SU-DHL-6 (cell line): ENCODE measurements around the gene AP1S1.

Experiments used
- H2AFZ ChIP-seq: fragments of 200-600 bp; sonication (generic); 2 replicates; pipeline ENCODE4 v1.6.1; 2014; ENCODE audit warnings: low read depth, mild to moderate bottlenecking, moderate library complexity, mixed read lengths, antibody characterized with exemption, low read length; ENCODE audit not compliant: severe bottlenecking
- H3F3A ChIP-seq: fragments of 200-600 bp; shearing (Covaris generic); 2 replicates; pipeline ENCODE4 v1.6.0; 2016; ENCODE audit warnings: antibody characterized with exemption, mild to moderate bottlenecking; ENCODE audit not compliant: insufficient read depth
- H3K27ac ChIP-seq: fragments of 200-600 bp; sonication (generic); 2 replicates; pipeline ENCODE4 v1.5.1; 2016; ENCODE audit warnings: low read depth, mild to moderate bottlenecking, low read length, moderate library complexity, mixed read lengths
- H3K27me3 ChIP-seq: fragments of 200-600 bp; sonication (generic), shearing (Covaris generic); 2 replicates; pipeline ENCODE4 v1.6.0; 2014; ENCODE audit warnings: mild to moderate bottlenecking, low read length
- H3K36me3 ChIP-seq: fragments of 200-600 bp; sonication (generic); 2 replicates; pipeline ENCODE4 v1.6.1; 2014; ENCODE audit warnings: mild to moderate bottlenecking, low read length, mixed read lengths
- H3K4me2 ChIP-seq: fragments of 300-600, 200-600 bp; shearing (Covaris generic), sonication (generic); 2 replicates; pipeline ENCODE4 v1.6.0; 2014; ENCODE audit warnings: low read length, low read depth, mild to moderate bottlenecking; ENCODE audit not compliant: poor library complexity, severe bottlenecking
- H3K4me3 ChIP-seq: fragments of 200-600 bp; sonication (generic); 2 replicates; pipeline ENCODE4 v1.5.1; 2014; ENCODE audit warnings: antibody characterized with exemption, low read length, mild to moderate bottlenecking, mixed read lengths; ENCODE audit not compliant: insufficient read depth, poor library complexity, severe bottlenecking
- H3K79me2 ChIP-seq: fragments of 200-600 bp; sonication (generic); 2 replicates; pipeline ENCODE4 v1.6.1; 2014; ENCODE audit warnings: mild to moderate bottlenecking, low read length, moderate library complexity; ENCODE audit not compliant: insufficient read depth
- H3K9ac ChIP-seq: fragments of 200-600 bp; sonication (generic); 2 replicates; pipeline ENCODE4 v1.7.0; 2014; ENCODE audit warnings: mild to moderate bottlenecking, low read length
- H3K9me2 ChIP-seq: fragments of 200-600 bp; sonication (generic); replicated peaks from 2 replicates; pipeline ENCODE4 v1.6.1; 2014; ENCODE audit warnings: low read length; ENCODE audit not compliant: insufficient read depth
- H3K9me3 ChIP-seq: fragments of 200-600 bp; sonication (generic); 2 replicates; pipeline ENCODE4 v1.6.1; 2014; ENCODE audit warnings: low read length, mixed read lengths; ENCODE audit not compliant: insufficient read depth
- H4K20me1 ChIP-seq: fragments of 200-600 bp; sonication (generic); 2 replicates; pipeline ENCODE4 v1.6.1; 2014; ENCODE audit warnings: low read depth, mild to moderate bottlenecking, antibody characterized with exemption, low read length, moderate library complexity, mixed read lengths
- EZH2phosphoT487 ChIP-seq: fragments of 200-600 bp; sonication (generic), shearing (Covaris generic); conservative IDR thresholded peaks from 2 replicates; pipeline ENCODE4 v1.6.1; 2018; ENCODE audit warnings: mild to moderate bottlenecking, antibody characterized with exemption, low read length, moderate library complexity, mixed read lengths
- TF ChIP-seq, protein P1 (sequence below): fragments of 200-600 bp; sonication (generic); IDR thresholded peaks from one replicate; pipeline ENCODE4 v1.5.1; 2017; ENCODE audit warnings: antibody characterized with exemption, mild to moderate bottlenecking, low read length, moderate library complexity; ENCODE audit not compliant: insufficient read depth, poor library complexity, severe bottlenecking

AP1S1 gene

DNA sequence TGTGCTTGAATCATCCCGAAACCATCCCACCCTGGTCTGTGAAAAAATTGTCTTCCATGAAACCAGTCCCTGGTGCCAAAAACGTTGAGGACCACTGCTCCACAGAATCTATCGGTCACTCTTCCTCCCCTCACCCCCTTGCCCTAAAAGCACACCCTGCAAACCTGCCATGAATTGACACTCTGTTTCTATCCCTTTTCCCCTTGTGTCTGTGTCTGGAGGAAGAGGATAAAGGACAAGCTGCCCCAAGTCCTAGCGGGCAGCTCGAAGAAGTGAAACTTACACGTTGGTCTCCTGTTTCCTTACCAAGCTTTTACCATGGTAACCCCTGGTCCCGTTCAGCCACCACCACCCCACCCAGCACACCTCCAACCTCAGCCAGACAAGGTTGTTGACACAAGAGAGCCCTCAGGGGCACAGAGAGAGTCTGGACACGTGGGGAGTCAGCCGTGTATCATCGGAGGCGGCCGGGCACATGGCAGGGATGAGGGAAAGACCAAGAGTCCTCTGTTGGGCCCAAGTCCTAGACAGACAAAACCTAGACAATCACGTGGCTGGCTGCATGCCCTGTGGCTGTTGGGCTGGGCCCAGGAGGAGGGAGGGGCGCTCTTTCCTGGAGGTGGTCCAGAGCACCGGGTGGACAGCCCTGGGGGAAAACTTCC, 28.2 kb upstream of the AP1S1 start:
- Histone ChIP-seq H3K9ac (no peak overlapping the region), H3F3A (no peaks in the 10 kb centered on the region)

DNA sequence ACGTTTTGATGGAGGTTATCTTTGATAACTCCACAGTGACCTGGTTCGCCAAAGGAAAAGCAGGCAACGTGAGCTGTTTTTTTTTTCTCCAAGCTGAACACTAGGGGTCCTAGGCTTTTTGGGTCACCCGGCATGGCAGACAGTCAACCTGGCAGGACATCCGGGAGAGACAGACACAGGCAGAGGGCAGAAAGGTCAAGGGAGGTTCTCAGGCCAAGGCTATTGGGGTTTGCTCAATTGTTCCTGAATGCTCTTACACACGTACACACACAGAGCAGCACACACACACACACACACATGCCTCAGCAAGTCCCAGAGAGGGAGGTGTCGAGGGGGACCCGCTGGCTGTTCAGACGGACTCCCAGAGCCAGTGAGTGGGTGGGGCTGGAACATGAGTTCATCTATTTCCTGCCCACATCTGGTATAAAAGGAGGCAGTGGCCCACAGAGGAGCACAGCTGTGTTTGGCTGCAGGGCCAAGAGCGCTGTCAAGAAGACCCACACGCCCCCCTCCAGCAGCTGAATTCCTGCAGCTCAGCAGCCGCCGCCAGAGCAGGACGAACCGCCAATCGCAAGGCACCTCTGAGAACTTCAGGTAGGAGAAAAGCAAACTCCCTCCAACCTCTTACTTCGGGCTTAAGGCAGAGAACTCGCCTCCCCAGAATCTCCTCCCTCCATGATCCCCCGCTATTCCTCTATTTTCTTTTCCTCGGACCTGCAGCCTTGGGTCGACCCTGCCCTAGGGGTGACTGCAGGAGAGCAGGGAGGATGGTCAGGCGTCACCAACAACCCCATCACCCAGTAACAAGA, 27.4 kb upstream of the AP1S1 start, which contains the start of gene SERPINE1:
Gene SERPINE1, plus strand, starts transcription at position 454 of the 809 bp plus-strand sequence. CDS start 1,290 bp downstream, outside the sequence.
- Histone ChIP-seq H3F3A (no peaks in the 10 kb centered on the region), H3K4me3 (no peak within 1 kb of the TSS), H3K27me3 (no peaks in the 10 kb centered on the region), H3K36me3 (no peaks in the 10 kb centered on the region), H3K9ac (no peak within 1 kb of the TSS), H3K4me2 (peak within 1 kb of the TSS; percentile 12), H3K27ac (no peak within 1 kb of the TSS), H4K20me1 (no peaks in the 10 kb centered on the region), H3K9me3 (no peaks in the 10 kb centered on the region), H3K9me2 (no peaks in the 10 kb centered on the region), H2AFZ (no peak within 1 kb of the TSS), H3K79me2 (no peaks in the 10 kb centered on the region)
- no peak for TF ChIP-seq EZH2phosphoT487
- TF ChIP-seq, protein P1, sequence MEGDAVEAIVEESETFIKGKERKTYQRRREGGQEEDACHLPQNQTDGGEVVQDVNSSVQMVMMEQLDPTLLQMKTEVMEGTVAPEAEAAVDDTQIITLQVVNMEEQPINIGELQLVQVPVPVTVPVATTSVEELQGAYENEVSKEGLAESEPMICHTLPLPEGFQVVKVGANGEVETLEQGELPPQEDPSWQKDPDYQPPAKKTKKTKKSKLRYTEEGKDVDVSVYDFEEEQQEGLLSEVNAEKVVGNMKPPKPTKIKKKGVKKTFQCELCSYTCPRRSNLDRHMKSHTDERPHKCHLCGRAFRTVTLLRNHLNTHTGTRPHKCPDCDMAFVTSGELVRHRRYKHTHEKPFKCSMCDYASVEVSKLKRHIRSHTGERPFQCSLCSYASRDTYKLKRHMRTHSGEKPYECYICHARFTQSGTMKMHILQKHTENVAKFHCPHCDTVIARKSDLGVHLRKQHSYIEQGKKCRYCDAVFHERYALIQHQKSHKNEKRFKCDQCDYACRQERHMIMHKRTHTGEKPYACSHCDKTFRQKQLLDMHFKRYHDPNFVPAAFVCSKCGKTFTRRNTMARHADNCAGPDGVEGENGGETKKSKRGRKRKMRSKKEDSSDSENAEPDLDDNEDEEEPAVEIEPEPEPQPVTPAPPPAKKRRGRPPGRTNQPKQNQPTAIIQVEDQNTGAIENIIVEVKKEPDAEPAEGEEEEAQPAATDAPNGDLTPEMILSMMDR = peak; percentile 20

More for the DNA sequence above, 28.2 kb upstream of the AP1S1 start:
- TF ChIP-seq EZH2phosphoT487 = no peak
- TF ChIP-seq, protein P1 = no peak
- no peaks in the 10 kb centered on the region for H3K9me3 ChIP-seq
- H3K27me3 ChIP-seq = no peaks in the 10 kb centered on the region
- H3K79me2 ChIP-seq = no peaks in the 10 kb centered on the region
- no peaks in the 10 kb centered on the region for H3K9me2 ChIP-seq
- peak overlapping the region; percentile 12 for H3K4me2 ChIP-seq
- no peak overlapping the region for H3K27ac ChIP-seq
- no peak overlapping the region for H3K4me3 ChIP-seq
- H2AFZ ChIP-seq = no peak overlapping the region
- no peaks in the 10 kb centered on the region for H4K20me1 ChIP-seq
- H3K36me3 ChIP-seq = no peaks in the 10 kb centered on the region

DNA sequence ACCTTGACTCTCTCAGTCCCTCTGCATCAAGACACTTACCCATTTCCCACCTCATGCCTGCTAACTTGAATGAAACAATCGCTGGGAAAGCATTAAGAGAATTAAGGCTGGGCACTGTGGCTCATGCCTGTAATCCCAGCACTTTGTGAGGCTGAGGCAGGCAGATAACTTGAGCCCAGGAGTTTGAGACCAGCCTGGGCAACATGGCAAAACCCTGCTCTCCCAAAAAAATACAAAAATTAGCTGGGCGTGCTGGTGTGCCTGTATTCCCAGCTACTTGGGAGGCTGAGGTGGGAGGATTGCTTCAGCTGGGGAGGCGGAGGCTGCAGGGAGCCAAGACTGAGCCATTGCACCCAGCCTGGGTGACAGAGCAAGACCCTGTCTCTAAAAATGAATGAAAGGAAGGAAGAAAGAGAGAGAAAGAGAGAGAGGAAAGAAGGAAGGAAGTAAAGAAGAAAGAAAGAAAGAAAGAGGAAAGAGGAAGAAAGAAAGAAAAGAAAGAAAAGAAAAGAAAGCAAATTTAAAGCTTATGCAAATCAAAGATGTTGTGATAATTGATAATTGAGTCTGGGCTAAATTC, 26.7 kb upstream of the AP1S1 start:
- H2AFZ ChIP-seq = no peak overlapping the region

More for the DNA sequence above, 26.7 kb upstream of the AP1S1 start:
- H4K20me1 ChIP-seq = no peaks in the 10 kb centered on the region
- no peaks in the 10 kb centered on the region for H3F3A ChIP-seq
- TF ChIP-seq EZH2phosphoT487 = no peak
- TF ChIP-seq, protein P1 = no peak
- H3K9me2 ChIP-seq = no peaks in the 10 kb centered on the region
- no peaks in the 10 kb centered on the region for H3K27me3 ChIP-seq
- H3K4me2 ChIP-seq = no peak overlapping the region
- no peaks in the 10 kb centered on the region for H3K79me2 ChIP-seq
- H3K27ac ChIP-seq = no peak overlapping the region
- H3K36me3 ChIP-seq = no peaks in the 10 kb centered on the region
- no peak overlapping the region for H3K4me3 ChIP-seq
- no peaks in the 10 kb centered on the region for H3K9me3 ChIP-seq
- H3K9ac ChIP-seq = no peak overlapping the region
